HG03097 (cell line): Measurements from ENCODE around the gene CEP250.
"Not testable (repeated sequence)": the region's sequence is repeated elsewhere in the genome, so short reads cannot be mapped to it uniquely, and the experiment has no call there.

Experiments
- ATAC-seq: cut with Tn5 transposase; IDR thresholded peaks from one replicate; pipeline ENCODE4 v1.9.1; 2021; ENCODE audit not compliant: unreplicated experiment, low FRiP score

Gene CEP250

GRCh38 chr20:35454881-35455609, at the start of gene CEP250:
TSS of gene CEP250 (plus strand) at chr20:35455598. CDS start at chr20:35462368, 6,770 bp downstream.
- ATAC-seq, result peak; percentile 89

- ATAC-seq, result no peak
Observed at GRCh38 chr20:35405775-35406174, 49.6 kb upstream of the CEP250 start.

- no peak for ATAC-seq
Observed at GRCh38 chr20:35408270-35408669, 47.1 kb upstream of the CEP250 start.

- no peak for ATAC-seq
Observed at GRCh38 chr20:35409542-35409941, 45.9 kb upstream of the CEP250 start.

- no peak for ATAC-seq
Observed at GRCh38 chr20:35410613-35411012, 44.8 kb upstream of the CEP250 start.

GRCh38 chr20:35421322-35421721, 34.1 kb upstream of the CEP250 start:
- no peak for ATAC-seq

GRCh38 chr20:35431621-35432429, 23.6 kb upstream of the CEP250 start:
- ATAC-seq, result no peak

- ATAC-seq, result no peak
Observed at GRCh38 chr20:35432430-35432735, 23.0 kb upstream of the CEP250 start.

- ATAC-seq, result no peak
Observed at GRCh38 chr20:35433337-35433736, 22.1 kb upstream of the CEP250 start.

- ATAC-seq, result no peak
Observed at GRCh38 chr20:35434085-35435005, 21.1 kb upstream of the CEP250 start.

GRCh38 chr20:35436177-35436573, 19.2 kb upstream of the CEP250 start:
- ATAC-seq, result no peak

- no peak for ATAC-seq
Observed at GRCh38 chr20:35437599-35437998, 17.8 kb upstream of the CEP250 start.

- no peak for ATAC-seq
Observed at GRCh38 chr20:35443003-35443402, 12.4 kb upstream of the CEP250 start.

GRCh38 chr20:35444226-35444625, 11.2 kb upstream of the CEP250 start:
- ATAC-seq, result no peak

GRCh38 chr20:35446356-35447078, 8.9 kb upstream of the CEP250 start:
- no peak for ATAC-seq

GRCh38 chr20:35447082-35447789, 8.2 kb upstream of the CEP250 start:
- ATAC-seq, result no peak

- ATAC-seq, result no peak
Observed at GRCh38 chr20:35448788-35449373, 6.5 kb upstream of the CEP250 start.

- not testable (repeated sequence) for ATAC-seq
Observed at GRCh38 chr20:35449855-35450254, 5.5 kb upstream of the CEP250 start.

- no peak for ATAC-seq
Observed at GRCh38 chr20:35451295-35451694, 4.1 kb upstream of the CEP250 start.
